Panc1 (cell line): ENCODE data around the gene ABCC8. TPM values are rescaled to one million over a fixed set of nuclear protein-coding genes. Genes with fewer than 3 reads are reported as not detected.

Experiments used
- ATAC-seq: fragments of 200-7000 bp; cut with Tn5 transposase; 2 replicates; pipeline ENCODE4 v1.9.1; 2020; ENCODE audit warnings: mild to moderate bottlenecking, moderate library complexity
- BruUV-seq: library from RNA; stranded (reverse); fragments of 400-500 nt; replicated peaks from 2 replicates; lab custom pipeline; 2021; lab: Mats Ljungman, UMichigan
- CTCF ChIA-PET: fragments of 300-600 bp; sonication (Branson Sonifier 250); formaldehyde crosslinking; loops from one replicate; lab custom pipeline; 2022; ENCODE audit warnings: antibody characterized with exemption; lab: Charles Lee
- POLR2A ChIA-PET: fragments of 300-600 bp; sonication (Branson Sonifier 250); formaldehyde crosslinking; loops from one replicate; lab custom pipeline; 2022; ENCODE audit warnings: antibody characterized with exemption; lab: Charles Lee
- DNase-seq: peaks from one replicate; pipeline ENCODE4 v3.0.0-alpha.2; 2010; ENCODE audit warnings: low read depth, low spot score
- H3K27ac ChIP-seq: 2 replicates; pipeline ENCODE4 v1.5.1; 2011; ENCODE audit warnings: mild to moderate bottlenecking, low read length, inconsistent platforms
- H3K27me3 ChIP-seq: fragments of 200-500 bp; sonication (Bioruptor generic); 2 replicates; pipeline ENCODE4 v1.6.0; 2014; ENCODE audit warnings: low read length, inconsistent platforms; ENCODE audit not compliant: control insufficient read depth, insufficient read depth
- H3K36me3 ChIP-seq: fragments of 200-500 bp; sonication (Bioruptor generic); 2 replicates; pipeline ENCODE4 v1.5.1; 2014; ENCODE audit warnings: inconsistent platforms, mild to moderate bottlenecking, low read length, moderate library complexity; ENCODE audit not compliant: control insufficient read depth, insufficient read depth
- H3K4me1 ChIP-seq: 2 replicates; pipeline ENCODE4 v1.5.1; 2011; ENCODE audit warnings: inconsistent platforms, mild to moderate bottlenecking, low read length, moderate library complexity; ENCODE audit not compliant: control insufficient read depth, insufficient read depth
- H3K4me3 ChIP-seq, 2 experiments: 2 replicates each; pipeline ENCODE4 v1.5.1; 2011 to 2012; ENCODE audit warnings: low read depth in 2 of 2, low read length in 2 of 2, mild to moderate bottlenecking in 2 of 2, inconsistent platforms in 1 of 2, moderate library complexity in 1 of 2
- H3K9me3 ChIP-seq: fragments of 200-500 bp; sonication (Bioruptor generic); 2 replicates; pipeline ENCODE4 v1.5.1; 2014; ENCODE audit warnings: low read depth, mild to moderate bottlenecking, inconsistent platforms, low read length, moderate library complexity; ENCODE audit not compliant: control insufficient read depth, insufficient read depth
- CTCF ChIP-seq: fragments of 450-650 bp; IDR thresholded peaks from 2 replicates; pipeline ENCODE4 v1.5.1; 2017; ENCODE audit warnings: mild to moderate bottlenecking
- POLR2AphosphoS5 ChIP-seq: IDR thresholded peaks from 2 replicates; pipeline ENCODE4 v1.6.1; 2012; ENCODE audit warnings: mild to moderate bottlenecking, low read depth, low read length, moderate library complexity
- REST ChIP-seq, 2 experiments: IDR thresholded peaks; 2 replicates each; pipeline ENCODE4 v1.6.1; 2011 to 2012; ENCODE audit warnings: low read depth in 2 of 2, control low read depth in 1 of 2, low read length in 1 of 2, mild to moderate bottlenecking in 1 of 2, moderate library complexity in 1 of 2; ENCODE audit not compliant: insufficient read depth in 1 of 2
- SIN3A ChIP-seq: IDR thresholded peaks from 2 replicates; pipeline ENCODE4 v1.6.1; 2012; ENCODE audit warnings: low read depth, mild to moderate bottlenecking, low read length, moderate library complexity, borderline replicate concordance; ENCODE audit not compliant: insufficient read depth
- TCF7L2 ChIP-seq: IDR thresholded peaks from 2 replicates; pipeline ENCODE4 v1.6.1; 2011; ENCODE audit warnings: mild to moderate bottlenecking, low read depth, low read length, inconsistent platforms
- in situ Hi-C: cut with HindIII; loops from 2 replicates; pipeline ENCODE4 v1.10.0; 2016; ENCODE audit warnings: low sequenced_read_pairs, low pct_unique_long_range_greater_than_20kb
- intact Hi-C: fragments of 100-400 bp; cut with micrococcal nuclease; formaldehyde crosslinking; loops from one replicate; pipeline ENCODE4 v1.10.0; 2022; ENCODE audit not compliant: unreplicated experiment
- total RNA-seq: library from RNA; stranded (reverse); gene quantifications from one replicate; pipeline ENCODE4 v1.2.1, GENCODE V29; 2021; ENCODE audit not compliant: unreplicated experiment

ABCC8 gene
- total RNA-seq, 1 experiment from 2014 or later: 0.18 TPM

- CTCF ChIA-PET: no interaction called here
- no peak overlapping the region for H3K4me3 ChIP-seq
- no peak for ATAC-seq
- no peaks in the 10 kb centered on the region for H3K36me3 ChIP-seq
- no TSS peak for BruUV-seq
- in situ Hi-C loops (no loop called here), intact Hi-C loops (no loop called here)
- no peak for DNase-seq
- H3K27me3 ChIP-seq: no peaks in the 10 kb centered on the region
- TF ChIP-seq CTCF: no peak
- H3K9me3 ChIP-seq: no peaks in the 10 kb centered on the region
- POLR2A ChIA-PET: no interaction called here
- no peak overlapping the region for H3K27ac ChIP-seq
- peaks cover 6% of the 10 kb centered on the region; the same call in 1 of the 2 replicates for H3K4me1 ChIP-seq
Observed at GRCh38 chr11:17403980-17404759, 72.5 kb downstream of the ABCC8 start.

GRCh38 chr11:17402486-17402885 lies 74.2 kb downstream of the ABCC8 start:
- ATAC-seq (no peak), DNase-seq (no peak)
- in situ Hi-C loops (no loop called here), intact Hi-C loops (no loop called here)
- BruUV-seq: no TSS peak
- no peaks in the 10 kb centered on the region for H3K27me3 ChIP-seq
- H3K9me3 ChIP-seq: no peaks in the 10 kb centered on the region
- POLR2A ChIA-PET: no interaction called here
- peaks cover 6% of the 10 kb centered on the region; the same call in 1 of the 2 replicates for H3K4me1 ChIP-seq
- H3K4me3 ChIP-seq: no peak overlapping the region
- no peak for TF ChIP-seq REST (IDR thresholded peaks at IDR 0.05; ENCODE audit: insufficient read depth in 1 of 2, low read depth in 2 of 2, low read length in 1 of 2)
- no peak for TF ChIP-seq TCF7L2
- TF ChIP-seq CTCF: no peak
- TF ChIP-seq POLR2AphosphoS5: no peak
- TF ChIP-seq SIN3A: no peak
- H3K36me3 ChIP-seq: no peaks in the 10 kb centered on the region
- CTCF ChIA-PET: no interaction called here
- no peak overlapping the region for H3K27ac ChIP-seq
